Activated CD4-positive, alpha-beta T cell treated with anti-CD3 and anti-CD28 coated beads, Interleukin-2, amount 50 U/mL, for 48 hours (primary cell): ENCODE results near the gene CNEP1R1.

ENCODE experiments used
- DNase-seq, 2 experiments: peaks; one replicate each; pipeline ENCODE4 v3.0.0-alpha.2; 2020

CNEP1R1 gene

GRCh38 chr16:50021544-50021943 is 3.5 kb upstream of the CNEP1R1 start:
- DNase-seq, result no peak

- no peak for DNase-seq
Observed at GRCh38 chr16:50023641-50024040, 1.4 kb upstream of the CNEP1R1 start.

GRCh38 chr16:50024207-50024606 is 818 bp upstream of the CNEP1R1 start:
- peak in 1 of 2 experiments; percentile 6 for DNase-seq

- DNase-seq, result no peak
Observed at GRCh38 chr16:50025537-50025931, 509 bp downstream of the CNEP1R1 start.

GRCh38 chr16:50027829-50028228 is 2.8 kb downstream of the CNEP1R1 start:
- no peak for DNase-seq

- DNase-seq, result no peak
Observed at GRCh38 chr16:50035468-50035992, 10.5 kb downstream of the CNEP1R1 start.

GRCh38 chr16:50036426-50036825 is 11.4 kb downstream of the CNEP1R1 start:
- DNase-seq, result no peak

- DNase-seq, result no peak
Observed at GRCh38 chr16:50037662-50038220, 12.7 kb downstream of the CNEP1R1 start.

- no peak for DNase-seq
Observed at GRCh38 chr16:50038286-50038685, 13.3 kb downstream of the CNEP1R1 start.

- no peak for DNase-seq
Observed at GRCh38 chr16:50038756-50039529, 13.9 kb downstream of the CNEP1R1 start.

- DNase-seq, result no peak
Observed at GRCh38 chr16:50040018-50040417, 15.0 kb downstream of the CNEP1R1 start.

- no peak for DNase-seq
Observed at GRCh38 chr16:50040710-50041109, 15.7 kb downstream of the CNEP1R1 start.

GRCh38 chr16:50043358-50043757 is 18.3 kb downstream of the CNEP1R1 start:
- no peak for DNase-seq

GRCh38 chr16:50045412-50045811 is 20.4 kb downstream of the CNEP1R1 start:
- DNase-seq, result no peak

- DNase-seq, result no peak
Observed at GRCh38 chr16:50046853-50047252, 21.8 kb downstream of the CNEP1R1 start.

- no peak for DNase-seq
Observed at GRCh38 chr16:50047864-50048263, 22.8 kb downstream of the CNEP1R1 start.

GRCh38 chr16:50050802-50051201 is 25.8 kb downstream of the CNEP1R1 start:
- DNase-seq, result no peak

GRCh38 chr16:50056226-50056625 is 31.2 kb downstream of the CNEP1R1 start:
- DNase-seq, result no peak

- DNase-seq, result no peak
Observed at GRCh38 chr16:50058091-50058771, 33.2 kb downstream of the CNEP1R1 start.

GRCh38 chr16:50059111-50059510 is 34.1 kb downstream of the CNEP1R1 start:
- no peak for DNase-seq

GRCh38 chr16:50059669-50060068 is 34.6 kb downstream of the CNEP1R1 start:
- DNase-seq, result no peak

GRCh38 chr16:50061326-50061725 is 36.3 kb downstream of the CNEP1R1 start:
- DNase-seq, result no peak

- DNase-seq, result no peak
Observed at GRCh38 chr16:50065241-50065623, 40.2 kb downstream of the CNEP1R1 start.
